HG03558 (cell line): ENCODE results near the gene GMPS.

Experiments
- ATAC-seq: cut with Tn5 transposase; IDR thresholded peaks from one replicate; pipeline ENCODE4 v1.9.1; 2021; ENCODE audit warnings: moderate number of reproducible peaks; ENCODE audit not compliant: unreplicated experiment; ENCODE audit errors: extremely low read depth

Gene GMPS

DNA sequence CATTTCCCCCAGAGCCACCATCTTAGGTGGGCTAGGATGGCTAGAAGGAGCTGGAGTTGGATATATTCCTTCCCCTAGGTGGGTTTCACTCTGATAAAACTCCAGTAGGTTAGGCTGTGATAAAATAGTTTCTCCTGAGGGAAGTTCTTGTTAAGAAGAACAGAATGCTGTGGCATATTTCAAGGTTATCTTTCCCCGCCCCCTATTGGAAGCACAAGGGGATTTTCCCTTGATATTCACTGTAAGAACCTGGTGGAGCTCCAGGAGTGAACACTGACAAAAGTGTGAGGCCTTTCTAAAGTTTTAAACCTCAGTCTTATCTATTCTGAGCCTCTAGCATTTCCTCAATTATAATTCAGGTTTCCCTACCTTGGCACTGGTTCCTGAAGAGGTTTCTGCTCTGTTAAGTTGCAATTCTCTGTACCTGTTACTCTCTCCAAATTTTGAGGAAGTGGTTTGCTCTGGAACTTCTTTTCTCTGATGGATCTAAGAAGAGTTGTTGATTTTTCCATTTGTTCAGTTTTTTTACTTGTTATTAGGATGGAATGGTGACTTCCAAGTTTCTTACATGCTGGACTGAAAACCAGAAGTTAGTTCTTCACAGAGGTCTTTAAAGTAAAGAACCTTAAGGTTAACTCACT is 113.5 kb downstream of the GMPS start:
- ATAC-seq, result no peak

DNA sequence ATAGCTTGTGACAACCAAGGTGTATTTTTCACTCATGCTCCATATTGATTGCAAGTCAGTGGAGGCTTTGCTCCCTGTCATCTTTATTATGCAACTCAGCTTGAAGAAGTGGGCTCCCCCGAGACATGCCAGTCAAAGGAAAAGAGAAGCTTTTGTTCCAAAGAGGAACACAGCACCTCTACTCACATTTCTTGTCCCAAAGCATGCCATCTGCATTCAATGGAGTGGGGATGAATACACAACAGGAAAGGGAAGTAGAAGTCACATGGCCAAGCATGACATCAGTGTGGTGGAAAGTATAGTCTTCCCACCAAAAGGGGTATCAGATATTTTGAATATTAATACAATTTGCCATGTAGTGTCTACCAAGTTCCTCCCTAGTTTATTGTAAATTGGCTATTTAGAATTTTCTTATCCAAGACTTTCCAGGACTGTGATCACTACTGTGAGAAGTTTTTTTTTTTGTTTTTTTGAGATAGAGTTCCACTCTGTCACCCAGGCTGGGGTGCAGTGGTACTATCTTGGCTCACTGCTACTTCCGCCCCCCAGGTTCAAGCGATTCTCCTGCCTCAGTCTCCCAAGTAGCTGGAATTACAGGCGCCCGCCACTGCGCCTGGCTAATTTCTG is 114.5 kb downstream of the GMPS start:
- ATAC-seq, result no peak

DNA sequence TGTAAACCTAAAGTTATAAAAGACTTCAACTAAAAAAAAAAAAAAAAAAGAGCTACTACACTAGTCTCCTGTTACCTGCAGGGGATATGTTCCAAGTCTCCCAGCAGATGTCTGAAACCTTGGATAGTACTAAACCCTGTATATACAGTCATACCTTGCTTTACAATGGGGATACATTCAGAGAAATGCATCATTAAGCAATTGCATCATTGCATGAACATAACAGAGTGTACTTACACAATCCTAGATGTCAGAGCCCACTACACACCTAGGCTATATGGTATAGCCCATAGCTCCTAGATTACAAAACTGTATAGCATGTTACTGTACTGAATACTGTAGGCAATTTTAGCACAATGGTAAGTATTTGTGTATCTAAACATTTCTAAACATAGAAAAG is 119.1 kb downstream of the GMPS start:
- ATAC-seq, result no peak

DNA sequence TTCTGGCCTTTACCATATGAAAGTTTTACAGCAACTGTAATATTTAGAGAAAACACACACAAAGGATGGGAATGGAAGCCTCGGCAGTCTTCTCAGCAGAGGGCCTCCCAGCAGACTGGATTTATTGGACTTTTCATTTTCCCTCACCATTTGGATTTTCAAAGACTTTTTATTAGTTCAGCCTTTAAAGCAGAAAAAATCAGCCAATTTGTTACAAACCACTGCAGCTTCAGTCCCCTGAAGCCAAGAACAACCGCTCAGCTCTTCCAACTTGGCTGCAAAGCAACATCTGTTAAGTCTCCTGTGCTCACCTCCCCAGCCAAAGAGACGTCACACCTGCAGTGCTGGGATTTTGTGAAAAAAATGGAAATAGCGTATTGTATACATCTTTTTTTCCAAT is 120.8 kb downstream of the GMPS start:
- ATAC-seq, result no peak

DNA sequence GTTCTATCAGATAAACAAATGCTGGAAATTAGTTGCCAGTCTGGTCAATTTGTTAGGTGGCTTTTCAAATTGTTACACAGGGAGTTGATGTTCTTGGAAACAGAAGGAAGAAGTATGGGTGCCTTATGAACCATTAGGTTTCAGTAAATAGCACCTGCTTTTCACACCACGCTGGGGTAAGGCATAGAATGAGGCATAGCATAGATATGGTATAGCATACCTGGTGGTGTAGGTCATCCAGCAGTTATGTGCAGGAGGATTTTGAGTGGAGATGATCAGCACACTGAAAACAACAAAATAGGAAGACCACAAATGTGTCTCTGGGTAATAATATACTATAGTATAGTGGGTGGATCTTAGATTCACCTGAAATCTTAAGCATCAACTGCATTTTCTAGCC is 121.4 kb downstream of the GMPS start:
- no peak for ATAC-seq
